Astrocyte (in vitro differentiated cells and primary cell): ENCODE data around the gene MIGA1.

Source experiments
- CTCF ChIP-seq: IDR thresholded peaks from 2 replicates; pipeline ENCODE4 v1.5.1; 2011; ENCODE audit warnings: low read depth, mild to moderate bottlenecking, inconsistent platforms, low read length, moderate library complexity; ENCODE audit not compliant: insufficient read depth
- EZH2 ChIP-seq: IDR thresholded peaks from 2 replicates; pipeline ENCODE4 v1.6.1; 2012; ENCODE audit warnings: mild to moderate bottlenecking, low read length, inconsistent platforms; ENCODE audit not compliant: insufficient read depth

- TF ChIP-seq EZH2 (no peak), CTCF (no peak)
These were observed 17.4 kb upstream of the MIGA1 start for GRCh38 chr1:77762072-77762476.
